GM21390 (cell line): Measurements from ENCODE around the gene MYL4.
"Not testable (repeated sequence)": the region's sequence is repeated elsewhere in the genome, so short reads cannot be mapped to it uniquely, and the experiment has no call there.

ENCODE experiments used
- ATAC-seq: cut with Tn5 transposase; IDR thresholded peaks from one replicate; pipeline ENCODE4 v1.9.1; 2021; ENCODE audit not compliant: unreplicated experiment

MYL4 gene

DNA sequence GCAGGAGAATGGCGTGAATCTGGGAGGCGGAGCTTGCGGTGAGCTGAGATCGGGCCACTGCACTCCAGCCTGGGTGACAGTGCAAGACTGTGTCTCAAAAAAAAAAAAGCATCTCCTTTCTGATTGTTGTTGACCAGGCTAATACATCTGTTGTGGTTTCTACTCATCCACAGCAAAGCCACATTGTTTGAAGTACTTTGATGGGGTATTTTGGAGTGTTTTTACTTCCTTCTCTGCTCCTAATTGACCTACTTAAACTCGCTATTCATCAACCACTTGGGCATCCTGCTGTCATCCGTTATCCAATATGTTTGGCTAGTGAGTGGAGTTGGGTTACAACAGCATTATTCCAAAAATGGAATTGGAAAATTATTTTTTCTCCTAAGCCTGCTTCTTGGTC, 16.6 kb upstream of the MYL4 start:
- ATAC-seq: no peak

DNA sequence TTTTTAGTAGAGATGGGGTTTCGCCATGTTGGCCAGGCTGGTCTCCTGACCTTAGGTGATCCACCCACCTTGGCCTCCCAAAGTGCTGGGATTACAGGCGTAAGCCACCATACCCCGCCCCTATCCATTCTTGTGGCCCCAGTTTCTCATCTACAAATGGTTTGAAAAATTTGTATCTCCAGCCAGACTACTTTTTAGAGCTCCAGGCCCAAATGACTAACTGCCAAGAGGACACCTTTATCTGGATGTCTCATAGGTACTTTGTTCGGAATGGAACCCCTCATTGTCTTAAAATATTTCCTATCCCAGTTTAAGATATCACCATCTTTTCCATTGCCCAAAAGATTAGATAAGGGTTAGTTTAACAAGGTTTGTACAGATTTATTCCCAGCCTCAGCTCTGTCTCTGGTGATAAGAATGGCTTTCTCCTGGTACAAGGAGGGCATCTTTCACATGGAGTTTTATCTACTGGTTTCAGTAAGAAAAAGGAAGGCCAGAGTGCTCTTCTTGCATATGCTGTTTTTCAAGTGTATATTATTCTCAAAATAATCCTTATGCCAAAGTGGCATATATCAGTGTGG, 15.1 kb upstream of the MYL4 start:
- no peak for ATAC-seq

DNA sequence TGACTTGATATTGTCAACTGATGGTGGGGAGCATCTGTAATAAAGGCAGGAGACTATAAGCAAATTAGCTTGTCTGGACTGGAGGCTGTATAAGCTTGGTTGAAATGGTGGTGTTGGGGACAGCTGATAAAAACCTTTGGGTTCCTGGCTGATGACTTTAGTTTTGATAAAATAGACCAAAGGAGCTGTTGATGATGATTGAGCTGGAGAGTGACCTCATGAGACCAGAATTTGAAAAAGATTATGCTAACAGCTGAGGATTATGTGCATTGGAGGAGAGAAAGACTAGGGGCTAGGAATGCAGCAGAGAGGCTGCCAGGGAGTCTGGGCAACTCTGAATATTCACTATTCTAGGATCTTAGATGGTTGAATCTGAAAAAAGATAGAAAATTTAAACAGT, 11.3 kb upstream of the MYL4 start:
- no peak for ATAC-seq

DNA sequence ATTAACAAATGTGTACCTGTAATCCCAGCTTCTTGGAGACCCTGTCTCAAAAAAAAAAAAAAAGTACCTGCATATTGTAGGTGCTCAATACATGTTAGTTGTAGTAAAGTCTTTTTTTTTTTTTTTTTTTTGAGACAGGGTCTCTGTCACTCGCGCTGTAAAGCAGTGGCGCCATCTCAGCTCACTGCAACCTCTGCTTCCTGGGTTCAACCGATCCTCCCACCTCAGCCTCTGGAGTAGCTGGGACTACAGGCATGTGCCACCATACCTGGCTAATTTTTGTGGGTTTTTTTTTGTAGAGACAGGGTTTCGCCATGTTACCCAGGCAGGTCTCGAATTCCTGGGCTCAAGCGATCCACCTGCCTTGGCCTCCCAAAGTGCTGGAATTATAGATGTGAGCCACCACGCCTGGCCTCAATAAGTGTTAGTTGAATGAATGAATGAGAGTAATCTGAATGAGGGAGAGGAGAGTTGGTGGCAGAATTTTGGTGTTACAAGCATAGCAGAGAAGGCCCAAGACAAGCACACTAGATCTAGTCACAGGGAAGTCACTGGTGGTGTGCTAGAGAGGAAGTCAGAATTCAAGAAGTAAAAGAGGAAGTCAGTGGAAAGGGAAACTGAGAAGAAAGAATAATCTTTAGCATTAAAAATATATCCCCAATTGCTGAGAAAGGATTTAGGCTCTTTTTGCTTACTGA, 9.4 kb upstream of the MYL4 start:
- ATAC-seq: peak; percentile 40

DNA sequence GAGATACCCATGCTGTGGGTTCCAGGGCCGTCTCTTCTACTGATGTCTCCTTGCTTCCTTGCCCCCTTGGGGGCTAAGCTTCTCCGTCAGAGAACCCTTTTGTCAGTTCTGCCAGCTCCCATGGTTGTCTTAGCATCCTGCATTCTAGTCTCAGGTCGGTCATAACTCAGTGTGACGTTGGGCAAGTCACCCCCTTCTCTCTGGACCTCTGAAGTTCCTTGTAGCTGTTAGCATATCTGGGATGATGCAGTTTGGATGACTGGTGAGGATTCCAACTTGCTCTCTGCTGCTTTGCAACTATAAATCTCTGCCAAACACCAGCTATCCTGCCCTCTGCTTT, 8.9 kb upstream of the MYL4 start:
- peak; percentile 7 for ATAC-seq

DNA sequence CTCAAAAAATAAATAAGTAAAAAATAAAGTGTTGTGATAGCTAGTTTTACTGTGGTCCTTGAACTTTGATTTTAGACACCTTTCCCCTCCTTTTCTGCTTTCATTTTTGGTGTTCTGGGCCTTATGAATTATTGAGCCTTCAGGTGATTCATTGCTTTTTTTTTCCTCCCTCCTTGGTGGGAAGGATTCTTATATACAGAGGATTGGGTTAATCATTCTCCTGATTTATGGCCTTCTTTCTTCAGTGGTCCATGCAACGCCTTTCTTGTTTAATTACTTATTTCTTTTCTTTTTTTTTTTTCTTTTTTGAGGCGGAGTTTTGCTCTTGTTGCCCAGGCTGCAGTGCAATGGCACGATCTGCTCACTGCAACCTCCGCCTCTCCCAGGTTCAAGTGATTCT, 8.0 kb upstream of the MYL4 start:
- ATAC-seq: no peak

DNA sequence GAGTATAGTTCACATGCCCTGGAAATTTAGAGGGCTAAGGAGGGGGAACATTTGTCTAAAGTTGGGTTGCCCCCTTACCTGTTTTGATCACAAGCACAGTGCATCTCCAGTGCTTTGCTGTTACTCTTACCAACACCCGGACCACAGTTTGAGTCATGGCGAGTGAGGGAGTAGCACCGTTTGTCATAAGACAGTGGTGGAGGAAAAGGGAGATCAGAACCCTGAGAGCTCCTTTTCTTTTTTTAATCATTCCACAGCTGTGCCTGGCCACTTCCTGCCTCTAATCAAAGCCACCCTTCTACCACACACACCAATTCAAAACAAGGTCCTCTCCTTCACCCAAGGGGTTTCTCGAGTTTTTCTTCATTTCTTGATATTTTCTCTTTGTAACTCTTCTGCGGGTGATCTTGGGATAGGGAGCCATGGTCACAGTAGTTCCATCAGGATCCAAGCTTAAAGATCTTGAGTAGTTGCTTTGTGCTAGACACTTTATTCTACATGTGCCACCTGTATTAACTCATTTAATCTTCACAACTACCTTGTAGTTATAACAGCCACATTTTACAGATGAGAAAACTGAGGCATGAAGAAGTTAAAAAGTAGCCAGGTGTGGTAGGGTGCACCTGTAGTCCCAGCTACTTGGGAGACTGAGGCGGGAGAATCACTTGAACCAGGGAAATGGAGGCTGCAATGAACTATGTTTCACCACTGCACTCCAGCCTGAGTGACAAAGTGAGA, 5.0 kb upstream of the MYL4 start:
- ATAC-seq: no peak

DNA sequence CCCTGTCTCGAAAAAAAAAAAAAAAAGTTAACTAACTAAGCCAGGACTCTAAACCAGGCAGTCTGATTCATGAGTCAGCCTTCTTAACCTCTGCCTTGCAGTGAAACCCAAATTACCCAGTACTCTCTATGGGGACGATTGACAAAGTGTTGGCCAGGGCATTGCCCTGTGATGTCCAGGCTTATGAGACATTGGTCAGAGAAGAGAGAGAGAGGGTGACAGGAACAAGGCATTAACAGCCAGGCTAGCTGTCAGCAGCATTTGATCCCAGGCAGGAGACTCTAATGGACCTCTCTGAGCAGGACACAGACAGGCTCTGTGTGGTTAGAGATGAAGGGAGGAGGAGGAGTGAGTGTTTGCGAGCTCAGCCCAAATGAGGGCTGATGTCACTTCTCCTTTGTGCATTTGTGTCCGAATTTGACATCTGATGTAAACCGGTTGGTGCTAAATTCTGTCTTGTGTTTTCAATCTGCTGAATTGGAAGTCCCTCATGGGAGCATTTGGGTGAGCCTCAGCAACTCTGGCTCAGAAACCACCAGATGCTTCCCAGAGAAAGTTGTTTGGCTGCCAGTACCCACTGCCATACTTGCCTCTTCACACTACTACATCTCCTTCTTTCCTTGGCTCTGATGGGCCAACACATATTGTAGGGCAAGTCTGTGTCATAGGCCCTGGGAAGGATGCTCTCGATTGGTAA, 4.3 kb upstream of the MYL4 start:
- ATAC-seq: peak; percentile 58

DNA sequence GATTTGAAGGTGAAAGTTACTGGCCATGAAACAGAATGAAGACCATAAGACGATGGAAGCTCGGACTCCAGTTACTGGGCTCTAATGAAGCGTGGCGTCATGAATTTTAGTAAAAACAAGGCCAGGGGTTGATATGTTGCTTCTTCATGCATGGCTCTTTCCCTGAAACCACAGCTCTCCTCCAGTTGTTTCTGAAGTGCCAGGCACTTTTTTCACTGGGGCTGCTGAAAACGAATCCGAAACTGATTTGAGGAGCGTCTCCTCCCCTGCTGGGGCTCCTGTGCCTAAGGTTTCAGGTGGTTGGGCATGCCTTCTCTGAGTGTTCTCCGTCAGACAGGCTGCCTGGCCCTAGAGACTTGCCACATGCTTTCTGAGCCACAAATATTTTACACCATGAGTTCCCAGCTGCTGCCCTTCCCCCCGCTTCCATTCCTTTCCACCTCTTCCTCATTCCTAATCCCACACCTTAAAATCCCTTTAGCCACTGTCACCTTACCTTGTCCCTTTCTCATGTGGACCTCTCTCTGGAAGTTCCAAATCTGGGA, 3.7 kb upstream of the MYL4 start:
- peak; percentile 48 for ATAC-seq

DNA sequence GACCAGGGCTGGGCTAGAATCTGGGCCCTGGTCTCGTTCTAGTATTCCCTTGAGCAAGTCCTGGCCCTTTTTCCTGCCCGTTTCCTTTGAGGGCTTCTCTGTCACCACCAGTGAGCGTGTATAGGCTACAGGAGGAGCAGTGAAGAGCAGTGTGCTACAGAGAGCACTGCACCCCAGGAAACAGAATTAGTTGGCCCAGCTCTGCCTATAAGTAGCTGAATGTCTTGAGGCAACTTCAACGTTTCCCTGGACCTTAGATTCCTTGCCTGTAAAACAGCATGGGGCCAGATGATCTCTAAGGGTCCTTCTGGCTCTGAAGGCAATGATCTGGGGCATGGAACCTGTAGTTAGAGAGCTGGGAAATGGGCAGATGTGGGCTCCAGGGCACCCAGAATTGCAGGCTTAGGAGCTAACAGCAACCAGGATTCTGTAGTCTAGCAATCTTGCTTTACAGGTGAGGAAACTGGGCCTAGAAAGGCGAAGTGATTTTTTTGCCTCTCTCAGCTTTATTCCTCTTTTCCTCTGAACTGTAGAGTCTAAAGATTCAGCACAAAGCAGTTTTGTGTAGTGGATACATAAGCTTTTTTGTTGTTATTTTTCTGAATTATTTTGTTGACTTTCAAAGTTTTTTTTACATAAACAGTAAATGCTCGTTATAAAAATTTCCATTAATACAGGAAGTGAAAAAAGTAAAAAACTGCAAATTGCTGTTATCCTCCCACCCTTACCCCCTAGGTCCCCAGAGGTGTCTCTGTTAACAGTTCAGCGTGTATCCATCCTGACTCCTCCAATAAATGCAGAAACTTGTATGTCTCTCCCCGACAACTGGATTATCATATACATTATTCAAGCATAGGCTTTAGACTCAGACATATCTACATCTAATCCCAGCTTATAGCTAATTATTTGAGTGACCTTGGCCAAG, 1.7 kb upstream of the MYL4 start:
- no peak for ATAC-seq

DNA sequence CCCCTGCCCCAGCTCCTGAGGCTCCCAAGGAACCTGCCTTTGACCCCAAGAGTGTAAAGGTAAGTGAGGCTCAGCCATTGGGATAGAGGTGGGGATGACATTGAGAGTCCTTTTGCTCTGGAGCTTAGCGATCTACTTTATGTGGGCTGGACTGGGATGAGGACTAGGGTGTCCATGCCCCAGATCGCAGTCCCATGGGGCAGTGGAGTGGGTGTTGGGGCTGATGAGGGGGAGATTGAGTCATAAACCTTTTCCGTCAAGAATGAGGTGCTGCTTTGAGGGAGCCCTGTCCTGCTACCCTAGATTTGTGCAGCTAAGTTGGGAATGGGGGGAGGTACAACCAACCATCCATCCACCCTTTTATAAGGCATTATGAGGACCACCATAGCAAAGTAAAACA, 351 bp downstream of the MYL4 start:
- ATAC-seq: no peak

DNA sequence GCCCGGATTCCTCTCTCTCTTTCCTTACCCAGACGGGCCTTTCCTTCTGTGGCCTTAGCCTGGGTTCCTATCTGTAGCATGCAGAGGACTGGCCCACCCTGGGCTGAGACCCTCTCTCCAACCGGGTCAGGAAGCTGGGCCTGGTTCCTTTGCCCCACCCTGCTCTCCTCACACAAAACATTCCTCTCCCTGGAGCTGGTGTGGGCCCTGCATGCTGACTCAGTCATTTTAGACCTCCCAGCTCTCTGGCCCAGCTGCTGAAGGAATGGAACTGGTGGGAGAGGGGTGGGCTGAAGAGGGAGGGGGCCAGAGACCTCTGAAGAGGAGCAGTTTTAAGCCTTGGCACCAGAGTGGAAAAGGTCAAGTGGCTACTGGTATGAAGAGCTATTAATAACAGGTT, 957 bp downstream of the MYL4 start:
- no peak for ATAC-seq

DNA sequence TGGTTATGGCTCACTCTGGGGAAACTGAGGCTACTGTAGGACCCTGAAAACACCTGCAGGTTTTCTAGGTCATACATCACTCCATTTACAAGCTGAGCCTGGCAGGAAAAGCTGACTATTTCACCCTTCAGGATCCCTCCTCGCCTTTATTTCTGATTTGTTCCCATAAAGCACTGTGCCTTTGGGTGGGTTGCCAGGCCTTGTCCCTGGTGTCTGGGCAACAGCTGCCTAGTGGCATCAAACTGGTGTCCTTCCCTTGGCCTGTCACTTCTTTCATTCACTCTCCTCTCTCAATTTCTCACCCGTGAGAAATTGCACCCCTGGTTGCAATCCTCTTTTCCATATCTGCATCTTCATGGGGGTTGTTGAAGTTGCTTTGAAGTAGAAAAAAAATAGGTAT, 1.6 kb downstream of the MYL4 start:
- ATAC-seq: no peak

DNA sequence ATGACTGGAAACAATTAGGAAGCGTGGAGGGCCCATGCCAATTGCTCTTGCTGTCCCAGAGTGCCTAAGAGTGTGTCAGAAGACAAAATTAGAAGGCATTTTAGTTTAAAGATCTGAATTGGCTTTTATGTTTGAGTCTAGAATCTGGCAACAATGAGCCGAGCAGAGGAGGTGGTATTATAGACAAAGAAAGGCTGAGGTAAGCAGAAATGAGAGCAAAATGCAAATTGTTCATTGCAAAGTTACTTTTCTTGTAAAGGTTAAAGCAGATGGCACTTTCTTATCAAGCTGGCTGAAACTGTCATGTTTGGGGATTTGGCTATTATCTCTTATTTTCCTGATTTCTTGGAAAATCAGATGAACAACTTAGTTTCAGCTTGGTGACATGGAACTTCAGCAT, 3.3 kb downstream of the MYL4 start:
- no peak for ATAC-seq

DNA sequence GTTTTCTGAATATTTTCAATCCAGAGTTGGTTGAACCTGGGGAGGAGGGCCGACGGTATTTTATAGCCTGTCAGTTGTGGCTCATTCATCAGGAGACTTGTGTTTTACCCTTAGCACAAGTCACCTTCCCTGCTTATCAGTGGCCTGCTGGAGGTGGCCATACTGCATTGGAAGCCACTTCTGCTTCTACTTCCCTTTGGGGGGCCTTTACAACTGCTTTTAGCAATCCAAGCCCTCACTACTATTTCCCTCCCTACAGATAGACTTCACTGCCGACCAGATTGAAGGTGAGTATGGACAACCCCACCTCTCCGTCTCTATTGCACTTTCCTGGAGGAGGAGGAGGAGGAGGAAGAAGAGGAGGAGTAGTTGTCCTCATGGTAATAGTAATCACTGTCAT, 4.4 kb downstream of the MYL4 start:
- no peak for ATAC-seq

DNA sequence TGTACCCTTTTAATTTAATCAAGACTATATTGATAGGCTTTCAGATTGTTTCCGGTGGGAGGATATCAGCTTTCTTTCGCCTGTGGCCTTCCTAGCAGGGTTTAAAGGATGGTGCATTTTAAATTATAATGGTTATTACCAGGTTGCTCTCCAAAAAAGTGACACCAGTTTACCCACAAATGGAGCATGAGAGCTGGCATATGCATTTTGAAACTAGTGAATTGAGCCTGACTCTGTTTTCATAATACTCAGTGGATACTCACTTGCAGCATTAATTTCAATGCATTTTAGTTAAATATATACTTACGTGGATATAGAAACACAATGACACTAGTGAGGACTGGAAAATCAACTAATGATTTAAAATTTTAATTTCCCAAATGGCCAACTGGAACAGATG, 5.8 kb downstream of the MYL4 start:
- no peak for ATAC-seq

DNA sequence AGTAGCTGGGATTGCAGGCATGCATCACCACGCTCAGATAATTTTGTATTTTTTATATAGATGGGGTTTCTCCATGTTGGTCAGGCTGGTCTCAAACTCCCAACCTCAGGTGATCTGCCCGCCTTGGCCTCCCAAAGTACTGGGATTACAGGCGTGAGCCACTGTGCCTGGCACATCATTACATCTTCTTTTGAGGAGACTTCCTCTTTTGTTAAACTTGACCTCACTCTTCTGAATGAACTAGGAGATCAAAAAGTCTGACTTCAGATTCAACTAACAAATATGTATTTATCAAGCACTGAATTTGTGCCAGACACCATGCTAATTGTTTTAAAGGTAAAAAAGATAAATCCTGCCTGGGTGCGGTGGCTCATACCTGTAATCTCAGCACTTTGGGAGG, 7.7 kb downstream of the MYL4 start:
- not testable (repeated sequence) for ATAC-seq

DNA sequence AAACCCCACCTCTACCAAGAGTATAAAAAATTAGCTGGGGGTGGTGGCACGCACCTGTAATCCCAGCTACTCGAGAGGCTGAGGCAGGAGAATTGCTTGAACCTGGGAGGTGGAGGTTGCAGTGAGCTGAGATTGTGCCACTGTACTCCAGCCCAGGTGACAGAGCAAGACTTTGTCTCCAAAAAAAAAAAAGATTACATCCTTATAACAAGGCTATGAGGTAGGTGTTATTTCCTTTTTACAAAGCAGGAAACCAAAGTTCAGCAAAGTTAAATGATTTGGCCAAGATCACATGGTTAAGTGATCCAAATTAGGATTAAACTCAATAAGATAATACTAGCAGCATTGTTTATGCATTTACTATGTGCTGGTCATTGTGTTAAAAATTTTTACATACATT, 8.1 kb downstream of the MYL4 start:
- not testable (repeated sequence) for ATAC-seq

DNA sequence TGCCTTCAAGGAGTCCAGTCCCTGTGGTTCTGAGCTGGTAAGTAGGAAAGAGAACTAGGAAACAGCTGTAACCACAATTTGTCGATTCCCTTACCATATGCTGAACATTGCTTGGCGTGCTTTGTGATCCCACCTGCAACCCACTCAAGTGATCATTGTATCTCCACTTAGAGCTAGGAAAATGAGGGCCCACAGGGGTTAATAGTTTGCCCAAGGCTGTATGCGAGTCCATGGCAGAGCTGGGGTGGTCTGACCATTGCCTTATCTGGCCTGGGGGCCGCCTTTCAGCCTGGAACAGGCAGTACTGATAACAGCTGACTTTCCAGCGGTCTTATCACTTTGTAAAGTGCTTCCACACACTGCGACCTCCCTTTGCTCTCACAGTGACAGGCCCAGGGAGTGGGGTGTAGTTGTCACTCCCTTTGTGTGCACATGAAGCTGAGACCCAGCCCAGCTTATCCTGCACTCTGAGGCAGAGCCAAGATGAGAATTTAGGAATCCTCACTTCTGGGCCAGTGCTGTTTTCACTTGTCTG, 9.8 kb downstream of the MYL4 start:
- no peak for ATAC-seq
